ENCODE results near the gene SLC38A7. TPM values are rescaled to one million over a fixed set of nuclear protein-coding genes. Genes with fewer than 3 reads are reported as not detected.

Gene SLC38A7
- total and polyA plus RNA-seq, 2 of the 13 experiments (the other 11 are each of a cell fraction or from before 2014, with no cell fraction given), result 13.2 to 14.1 TPM

DNA sequence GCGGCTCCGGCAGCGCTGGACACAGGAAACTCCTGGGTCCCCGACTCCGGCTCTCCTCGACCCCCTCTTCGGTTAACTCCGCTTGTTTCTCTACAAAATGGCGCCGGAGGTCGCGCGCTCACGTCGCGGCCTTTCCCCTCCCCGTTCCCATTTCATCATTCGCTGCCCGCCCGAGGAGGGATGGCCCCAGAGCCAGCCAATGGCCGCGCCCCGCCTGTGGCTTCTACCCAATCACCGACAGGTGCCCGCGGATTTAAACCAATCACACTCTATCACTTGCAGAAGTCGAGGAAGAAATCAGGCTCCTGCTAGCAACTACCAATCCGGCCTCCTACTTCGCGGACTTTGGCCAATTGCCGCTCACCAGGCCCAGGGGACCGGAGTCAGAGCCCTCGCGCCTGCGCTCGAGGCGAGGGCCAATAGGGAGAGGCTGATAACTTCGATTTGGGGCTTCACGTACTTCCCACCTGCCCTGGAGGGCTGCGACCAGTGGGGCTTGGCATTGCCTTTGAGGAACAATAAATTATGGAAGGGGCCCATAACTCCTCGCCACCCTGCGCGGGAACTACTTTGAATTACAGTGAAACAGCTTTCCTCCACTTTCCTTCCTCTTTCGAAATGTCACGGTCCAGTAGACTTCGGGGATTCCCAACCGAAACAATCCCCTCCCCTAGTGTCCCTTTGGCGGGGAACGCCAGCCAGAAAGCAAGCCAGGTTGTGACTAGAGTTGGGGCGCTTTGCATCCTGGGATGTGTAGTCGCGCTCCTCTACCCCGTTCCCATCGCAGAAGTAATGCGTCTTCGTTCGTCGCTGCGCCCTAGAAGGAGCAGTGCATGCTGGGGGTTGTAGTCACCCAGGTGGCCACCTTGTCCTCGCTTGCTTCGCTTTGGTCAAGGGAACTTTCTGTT, 54.6 kb downstream of the SLC38A7 start, which contains the start of gene CNOT1 (continued):
- TF ChIP-seq TOE1 (CRISPR knock-in tag; IDR thresholded peaks at IDR 0.05) (peak; percentile 44; the same call in 1 of the 2 replicates), ZNF850 (CRISPR knock-in tag; conservative IDR thresholded peaks at IDR 0.05) (no peak), ZNF773 (CRISPR knock-in tag; IDR thresholded peaks at IDR 0.05; ENCODE audit: borderline replicate concordance) (no peak), MXI1 (IDR thresholded peaks at IDR 0.05; ENCODE audit: borderline replicate concordance, low read depth, low read length) (peak; percentile 90; the same call in 2 of the 3 replicates), ZNF766 (CRISPR knock-in tag; IDR thresholded peaks at IDR 0.05; ENCODE audit: borderline replicate concordance) (0 out of 2 replicates have a peak, but pooled peaks have one; percentile 8), TSC22D2 (CRISPR knock-in tag; IDR thresholded peaks at IDR 0.05; ENCODE audit: borderline replicate concordance) (no peak; the same call in none of the 2 replicates), KLF16 (CRISPR knock-in tag; IDR thresholded peaks at IDR 0.05) (peak in 1 of 2 experiments; percentile 77; a peak in 2 of 4 replicates), ZNF605 (CRISPR knock-in tag; IDR thresholded peaks at IDR 0.05) (peak; percentile 93), YEATS4 (CRISPR knock-in tag; IDR thresholded peaks at IDR 0.05; ENCODE audit: borderline replicate concordance) (peak; percentile 95), SYNCRIP (IDR thresholded peaks at IDR 0.05; ENCODE audit: insufficient read depth, low read depth, low read length) (no peak), MTF1 (CRISPR knock-in tag; IDR thresholded peaks at IDR 0.05) (0 out of 2 replicates have a peak, but pooled peaks have one; percentile 62), ZNF563 (CRISPR knock-in tag; IDR thresholded peaks at IDR 0.05) (peak; percentile 77; the same call in 1 of the 2 replicates), ZNF253 (CRISPR knock-in tag; IDR thresholded peaks at IDR 0.05; ENCODE audit: borderline replicate concordance) (no peak), POLR2AphosphoS2 (IDR thresholded peaks at IDR 0.05; ENCODE audit: low read depth, low read length) (no peak), PHF20 (CRISPR knock-in tag; IDR thresholded peaks at IDR 0.05) (peak; percentile 70; the same call in 1 of the 2 replicates), TCF12 (IDR thresholded peaks at IDR 0.05) (no peak), TCF12 (CRISPR knock-in tag; IDR thresholded peaks at IDR 0.05) (no peak), ERF (CRISPR knock-in tag; IDR thresholded peaks at IDR 0.05) (peak; percentile 85; the same call in 1 of the 2 replicates), CEBPG (CRISPR knock-in tag; IDR thresholded peaks at IDR 0.05) (peak; percentile 89), SP2 (CRISPR knock-in tag; IDR thresholded peaks at IDR 0.05) (peak; percentile 91), ZNF749 (CRISPR knock-in tag; IDR thresholded peaks at IDR 0.05; ENCODE audit: borderline replicate concordance) (peak; percentile 74; the same call in 1 of the 2 replicates)
- TF ChIP-seq, protein P1, sequence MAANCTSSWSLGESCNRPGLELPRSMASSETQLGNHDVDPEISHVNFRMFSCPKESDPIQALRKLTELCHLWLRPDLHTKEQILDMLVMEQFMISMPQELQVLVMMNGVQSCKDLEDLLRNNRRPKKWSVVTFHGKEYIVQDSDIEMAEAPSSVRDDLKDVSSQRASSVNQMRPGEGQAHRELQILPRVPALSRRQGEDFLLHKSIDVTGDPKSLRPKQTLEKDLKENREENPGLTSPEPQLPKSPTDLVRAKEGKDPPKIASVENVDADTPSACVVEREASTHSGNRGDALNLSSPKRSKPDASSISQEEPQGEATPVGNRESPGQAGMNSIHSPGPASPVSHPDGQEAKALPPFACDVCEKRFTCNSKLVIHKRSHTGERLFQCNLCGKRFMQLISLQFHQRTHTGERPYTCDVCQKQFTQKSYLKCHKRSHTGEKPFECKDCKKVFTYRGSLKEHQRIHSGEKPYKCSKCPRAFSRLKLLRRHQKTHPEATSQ (CRISPR knock-in tag; IDR thresholded peaks at IDR 0.05; ENCODE audit: borderline replicate concordance), result no peak
- TF ChIP-seq, protein P2, sequence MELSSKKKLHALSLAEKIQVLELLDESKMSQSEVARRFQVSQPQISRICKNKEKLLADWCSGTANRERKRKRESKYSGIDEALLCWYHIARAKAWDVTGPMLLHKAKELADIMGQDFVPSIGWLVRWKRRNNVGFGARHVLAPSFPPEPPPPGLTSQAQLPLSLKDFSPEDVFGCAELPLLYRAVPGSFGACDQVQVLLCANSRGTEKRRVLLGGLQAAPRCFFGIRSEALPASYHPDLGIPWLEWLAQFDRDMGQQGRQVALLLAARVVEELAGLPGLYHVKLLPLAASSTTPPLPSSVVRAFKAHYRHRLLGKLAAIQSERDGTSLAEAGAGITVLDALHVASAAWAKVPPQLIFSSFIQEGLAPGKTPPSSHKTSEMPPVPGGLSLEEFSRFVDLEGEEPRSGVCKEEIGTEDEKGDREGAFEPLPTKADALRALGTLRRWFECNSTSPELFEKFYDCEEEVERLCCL (CRISPR knock-in tag; IDR thresholded peaks at IDR 0.05; ENCODE audit: borderline replicate concordance), result peak; percentile 57; the same call in 1 of the 2 replicates
- TF ChIP-seq, protein P3, sequence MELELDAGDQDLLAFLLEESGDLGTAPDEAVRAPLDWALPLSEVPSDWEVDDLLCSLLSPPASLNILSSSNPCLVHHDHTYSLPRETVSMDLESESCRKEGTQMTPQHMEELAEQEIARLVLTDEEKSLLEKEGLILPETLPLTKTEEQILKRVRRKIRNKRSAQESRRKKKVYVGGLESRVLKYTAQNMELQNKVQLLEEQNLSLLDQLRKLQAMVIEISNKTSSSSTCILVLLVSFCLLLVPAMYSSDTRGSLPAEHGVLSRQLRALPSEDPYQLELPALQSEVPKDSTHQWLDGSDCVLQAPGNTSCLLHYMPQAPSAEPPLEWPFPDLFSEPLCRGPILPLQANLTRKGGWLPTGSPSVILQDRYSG (CRISPR knock-in tag; IDR thresholded peaks at IDR 0.05), result peak; percentile 31; the same call in 1 of the 2 replicates

Measured in HepG2 (cell line).